ENCODE measurements around the gene EMC7. TPM values are rescaled to one million over a fixed set of nuclear protein-coding genes. Genes with fewer than 3 reads are reported as not detected.

The EMC7 gene
- total and polyA plus RNA-seq, 9 of the 15 experiments (the other 6 are each of a cell fraction or from before 2014, with no cell fraction given), result 25.8 to 92.8 (median 49.7) TPM

DNA sequence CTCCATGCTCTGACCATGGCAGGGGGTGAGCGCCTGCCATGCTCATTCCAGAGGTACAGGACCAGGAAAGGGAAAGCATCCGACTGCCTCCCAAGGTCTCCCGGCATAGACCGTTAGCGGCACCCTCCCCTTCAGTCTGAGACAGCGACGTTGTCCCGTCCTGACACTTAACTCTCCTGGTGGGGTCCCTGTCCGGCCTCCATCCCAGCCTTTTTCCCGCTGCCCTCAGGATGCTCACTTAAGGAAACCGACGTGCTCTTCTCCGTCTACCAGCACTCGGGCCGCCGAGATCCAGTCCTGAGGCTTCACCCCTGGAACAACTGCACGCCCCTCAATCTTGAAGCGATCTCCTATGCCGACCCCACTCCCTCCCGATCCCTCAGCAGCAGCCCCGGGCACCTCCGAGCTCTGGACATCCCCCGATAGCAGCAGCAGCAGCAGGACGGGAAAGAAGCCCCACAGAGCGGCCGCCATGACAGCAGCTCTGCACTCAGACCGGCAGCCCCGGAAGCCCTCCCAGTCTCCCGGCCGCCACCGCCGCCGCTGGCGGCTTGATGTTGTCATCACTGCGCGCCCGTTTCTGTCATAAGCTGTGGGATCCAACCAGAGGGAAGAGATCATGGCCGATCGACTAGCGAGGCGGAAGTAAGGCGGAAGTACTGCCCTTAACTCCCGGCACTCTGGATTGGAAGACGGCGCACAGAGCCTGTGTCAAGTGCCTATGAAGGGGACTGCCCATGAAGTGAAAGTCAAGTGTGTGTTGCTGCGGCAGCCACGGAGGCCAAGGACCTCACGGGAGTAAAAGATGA, at the start of gene EMC7, which contains the start of gene PGBD4 (continued):
- no peak for TF ChIP-seq KLF13 (tag; IDR thresholded peaks at IDR 0.05; ENCODE audit: borderline replicate concordance, low read depth)
- TF ChIP-seq U2AF1 (optimal IDR thresholded peaks at IDR 0.05; ENCODE audit: low read depth, low read length), result no peak
- TF ChIP-seq NUFIP1 (IDR thresholded peaks at IDR 0.05; ENCODE audit: partially characterized antibody), result no peak
- no peak for TF ChIP-seq ZFP30 (CRISPR knock-in tag; IDR thresholded peaks at IDR 0.05; ENCODE audit: borderline replicate concordance)
- no peak for TF ChIP-seq PTTG1 (tag; IDR thresholded peaks at IDR 0.05; ENCODE audit: low read depth)
- peak; percentile 67 for TF ChIP-seq ASH1L (IDR thresholded peaks at IDR 0.05; ENCODE audit: borderline replicate concordance, low read depth, partially characterized antibody)
- no peak for TF ChIP-seq ZNF79 (CRISPR knock-in tag; IDR thresholded peaks at IDR 0.05; ENCODE audit: low read depth)
- TF ChIP-seq HDAC1 (IDR thresholded peaks at IDR 0.05), result peak in 1 of 2 experiments; percentile 83; a peak in 2 of 4 replicates
- peak; percentile 86 for TF ChIP-seq ESRRA (IDR thresholded peaks at IDR 0.05; ENCODE audit: borderline replicate concordance, low read depth)
- TF ChIP-seq ARHGAP35 (IDR thresholded peaks at IDR 0.05; ENCODE audit: partially characterized antibody), result no peak
- no peak for TF ChIP-seq KLF1 (tag; IDR thresholded peaks at IDR 0.05)
- TF ChIP-seq PHF21A (IDR thresholded peaks at IDR 0.05; ENCODE audit: borderline replicate concordance, low read depth), result no peak
- TF ChIP-seq NFATC3 (IDR thresholded peaks at IDR 0.05), result no peak
- no peak for TF ChIP-seq HNRNPH1 (optimal IDR thresholded peaks at IDR 0.05; ENCODE audit: low read depth, low read length)
- no peak for TF ChIP-seq FOXA3 (CRISPR knock-in tag; conservative IDR thresholded peaks at IDR 0.05 in 1 of 2, IDR thresholded peaks at IDR 0.05 in 1 of 2)
- no peak for TF ChIP-seq BRD4 (IDR thresholded peaks at IDR 0.05)
- TF ChIP-seq, protein P1, sequence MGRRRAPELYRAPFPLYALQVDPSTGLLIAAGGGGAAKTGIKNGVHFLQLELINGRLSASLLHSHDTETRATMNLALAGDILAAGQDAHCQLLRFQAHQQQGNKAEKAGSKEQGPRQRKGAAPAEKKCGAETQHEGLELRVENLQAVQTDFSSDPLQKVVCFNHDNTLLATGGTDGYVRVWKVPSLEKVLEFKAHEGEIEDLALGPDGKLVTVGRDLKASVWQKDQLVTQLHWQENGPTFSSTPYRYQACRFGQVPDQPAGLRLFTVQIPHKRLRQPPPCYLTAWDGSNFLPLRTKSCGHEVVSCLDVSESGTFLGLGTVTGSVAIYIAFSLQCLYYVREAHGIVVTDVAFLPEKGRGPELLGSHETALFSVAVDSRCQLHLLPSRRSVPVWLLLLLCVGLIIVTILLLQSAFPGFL (CRISPR knock-in tag; IDR thresholded peaks at IDR 0.05), result no peak
- TF ChIP-seq TBL1XR1 (IDR thresholded peaks at IDR 0.05; ENCODE audit: low read length in 2 of 2), result peak; percentile 30 to 93; a peak in 3 of 4 replicates
- TF ChIP-seq HOXB6 (CRISPR knock-in tag; IDR thresholded peaks at IDR 0.05; ENCODE audit: borderline replicate concordance), result no peak
- TF ChIP-seq CSDE1 (IDR thresholded peaks at IDR 0.05), result peak in 1 of 2 experiments; percentile 82; a peak in 2 of 4 replicates
- TF ChIP-seq FOS (IDR thresholded peaks at IDR 0.05; ENCODE audit: extremely low read depth, insufficient read length), result peak; percentile 17
- TF ChIP-seq RBM15 (IDR thresholded peaks at IDR 0.05; ENCODE audit: insufficient read depth, low read length), result no peak

Measured in K562 (cell line).